ENCODE measurements around the gene RXFP2.

DNA sequence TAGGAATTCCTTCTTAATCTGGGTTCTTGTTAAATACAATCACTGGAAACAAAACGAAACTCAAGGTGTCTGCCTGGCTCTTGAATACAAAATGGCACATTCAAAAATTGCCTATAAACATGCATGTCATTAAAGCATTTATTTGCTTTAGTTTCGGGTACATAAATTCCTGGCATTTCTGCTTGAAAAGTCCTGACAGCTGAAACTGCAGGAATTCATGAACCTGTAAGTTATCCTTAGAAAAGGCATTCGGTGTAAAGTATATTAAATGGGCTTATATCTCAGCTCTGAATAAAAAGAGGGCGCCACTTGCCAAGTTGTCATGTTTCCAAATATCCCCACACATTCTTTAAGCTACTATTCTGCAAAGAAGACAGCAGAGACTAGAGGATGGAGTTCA lies 32.9 kb downstream of the RXFP2 start:
- TF ChIP-seq, protein P1, sequence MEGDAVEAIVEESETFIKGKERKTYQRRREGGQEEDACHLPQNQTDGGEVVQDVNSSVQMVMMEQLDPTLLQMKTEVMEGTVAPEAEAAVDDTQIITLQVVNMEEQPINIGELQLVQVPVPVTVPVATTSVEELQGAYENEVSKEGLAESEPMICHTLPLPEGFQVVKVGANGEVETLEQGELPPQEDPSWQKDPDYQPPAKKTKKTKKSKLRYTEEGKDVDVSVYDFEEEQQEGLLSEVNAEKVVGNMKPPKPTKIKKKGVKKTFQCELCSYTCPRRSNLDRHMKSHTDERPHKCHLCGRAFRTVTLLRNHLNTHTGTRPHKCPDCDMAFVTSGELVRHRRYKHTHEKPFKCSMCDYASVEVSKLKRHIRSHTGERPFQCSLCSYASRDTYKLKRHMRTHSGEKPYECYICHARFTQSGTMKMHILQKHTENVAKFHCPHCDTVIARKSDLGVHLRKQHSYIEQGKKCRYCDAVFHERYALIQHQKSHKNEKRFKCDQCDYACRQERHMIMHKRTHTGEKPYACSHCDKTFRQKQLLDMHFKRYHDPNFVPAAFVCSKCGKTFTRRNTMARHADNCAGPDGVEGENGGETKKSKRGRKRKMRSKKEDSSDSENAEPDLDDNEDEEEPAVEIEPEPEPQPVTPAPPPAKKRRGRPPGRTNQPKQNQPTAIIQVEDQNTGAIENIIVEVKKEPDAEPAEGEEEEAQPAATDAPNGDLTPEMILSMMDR (IDR thresholded peaks at IDR 0.05; ENCODE audit: poor library complexity) = no peak
- no peak for TF ChIP-seq EZH2phosphoT487 (IDR thresholded peaks at IDR 0.05; ENCODE audit: low read depth, severe bottlenecking, unreplicated experiment)

Data from hepatocyte (in vitro differentiated cells).